ENCODE data around the gene PNPT1.
A peak's percentile ranks its signal among the peaks of the same experiment; 100 is the strongest.

Gene PNPT1

DNA sequence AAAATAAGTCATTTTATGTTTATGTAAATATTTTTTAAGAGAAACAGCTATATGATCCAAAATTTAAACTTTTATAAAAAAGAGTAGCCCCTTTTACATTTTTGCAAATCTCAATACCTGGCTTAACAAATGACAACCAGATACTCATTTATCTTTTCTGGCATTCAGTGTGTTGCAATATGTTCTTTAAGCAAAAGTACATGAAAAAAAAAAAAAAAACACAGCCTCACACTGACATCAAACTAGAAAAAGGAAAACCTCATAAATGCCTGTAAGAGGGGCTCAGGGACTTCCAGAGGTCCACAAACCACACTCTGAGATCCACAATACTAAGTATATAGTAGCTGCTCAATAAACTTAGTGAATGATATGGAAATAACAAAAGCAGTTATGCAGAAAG, 98.1 kb downstream of the PNPT1 start:
- H3K4me3 ChIP-seq (ENCODE audit: low read depth, low read length): no peak overlapping the region
- TF ChIP-seq, protein P1, sequence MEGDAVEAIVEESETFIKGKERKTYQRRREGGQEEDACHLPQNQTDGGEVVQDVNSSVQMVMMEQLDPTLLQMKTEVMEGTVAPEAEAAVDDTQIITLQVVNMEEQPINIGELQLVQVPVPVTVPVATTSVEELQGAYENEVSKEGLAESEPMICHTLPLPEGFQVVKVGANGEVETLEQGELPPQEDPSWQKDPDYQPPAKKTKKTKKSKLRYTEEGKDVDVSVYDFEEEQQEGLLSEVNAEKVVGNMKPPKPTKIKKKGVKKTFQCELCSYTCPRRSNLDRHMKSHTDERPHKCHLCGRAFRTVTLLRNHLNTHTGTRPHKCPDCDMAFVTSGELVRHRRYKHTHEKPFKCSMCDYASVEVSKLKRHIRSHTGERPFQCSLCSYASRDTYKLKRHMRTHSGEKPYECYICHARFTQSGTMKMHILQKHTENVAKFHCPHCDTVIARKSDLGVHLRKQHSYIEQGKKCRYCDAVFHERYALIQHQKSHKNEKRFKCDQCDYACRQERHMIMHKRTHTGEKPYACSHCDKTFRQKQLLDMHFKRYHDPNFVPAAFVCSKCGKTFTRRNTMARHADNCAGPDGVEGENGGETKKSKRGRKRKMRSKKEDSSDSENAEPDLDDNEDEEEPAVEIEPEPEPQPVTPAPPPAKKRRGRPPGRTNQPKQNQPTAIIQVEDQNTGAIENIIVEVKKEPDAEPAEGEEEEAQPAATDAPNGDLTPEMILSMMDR (conservative IDR thresholded peaks at IDR 0.05; ENCODE audit: low read depth, low read length): no peak
- peak; percentile 72 for DNase-seq (ENCODE audit: low read depth)

GRCh38 chr2:55592130-55592529, 101.5 kb downstream of the PNPT1 start:
- TF ChIP-seq, protein P1 (conservative IDR thresholded peaks at IDR 0.05; ENCODE audit: low read depth, low read length): no peak

GRCh38 chr2:55590810-55591440, 102.7 kb downstream of the PNPT1 start:
- TF ChIP-seq, protein P1 (conservative IDR thresholded peaks at IDR 0.05; ENCODE audit: low read depth, low read length): no peak
- no peak for DNase-seq (ENCODE audit: low read depth)
- H3K4me3 ChIP-seq (ENCODE audit: low read depth, low read length): no peak overlapping the region

More at GRCh38 chr2:55592130-55592529, 101.5 kb downstream of the PNPT1 start:
- no peak for DNase-seq (ENCODE audit: low read depth)
- no peak overlapping the region for H3K4me3 ChIP-seq (ENCODE audit: low read depth, low read length)

GRCh38 chr2:55585451-55586080, 108.1 kb downstream of the PNPT1 start:
- TF ChIP-seq, protein P1 (conservative IDR thresholded peaks at IDR 0.05; ENCODE audit: low read depth, low read length): no peak
- no peak overlapping the region for H3K4me3 ChIP-seq (ENCODE audit: low read depth, low read length)
- peak; percentile 79 for DNase-seq (ENCODE audit: low read depth)
